Erythroblast (primary cell): ENCODE measurements around the gene SORCS1.

Source experiments
- GATA1 ChIP-seq: IDR thresholded peaks from 2 replicates; pipeline ENCODE4 v1.6.1; 2011; ENCODE audit warnings: low read depth, mild to moderate bottlenecking, control low read depth, low read length, moderate library complexity
- POLR2A ChIP-seq: IDR thresholded peaks from 2 replicates; pipeline ENCODE4 v1.6.1; 2011; ENCODE audit warnings: mild to moderate bottlenecking, low read length

GRCh38 chr10:106765241-106765754 lies 399.2 kb downstream of the SORCS1 start:
- no peak for TF ChIP-seq POLR2A
- TF ChIP-seq GATA1, result no peak
